Activated CD4-positive, alpha-beta T cell treated with anti-CD3 and anti-CD28 coated beads for 4 hours (primary cell): ENCODE measurements around the gene ANK2.
A peak's percentile ranks its signal among the peaks of the same experiment; 100 is the strongest.

Experiments used
- DNase-seq, 2 donors: peaks; one replicate each; pipeline ENCODE4 v3.0.0-alpha.2; 2020

ANK2 gene

DNA sequence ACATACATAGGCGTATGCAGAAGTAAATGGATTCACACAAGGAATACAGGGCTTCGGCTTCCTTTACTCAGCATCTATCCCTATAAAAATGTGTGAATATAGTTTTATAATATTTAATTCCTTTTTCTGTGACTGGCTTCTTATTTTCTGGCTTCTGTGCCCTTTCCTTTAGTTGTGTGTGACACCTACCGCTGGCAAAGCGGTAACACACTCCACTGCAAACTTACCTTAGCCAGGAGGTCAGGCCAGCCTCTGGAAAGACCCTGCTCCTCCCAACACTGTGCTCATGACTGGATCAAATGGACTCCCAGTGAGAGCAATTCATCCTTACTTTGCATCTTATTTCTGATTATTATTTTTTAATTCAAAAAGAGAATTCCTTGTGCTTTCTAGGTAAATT, 244.2 kb downstream of the ANK2 start:
- DNase-seq = no peak

DNA sequence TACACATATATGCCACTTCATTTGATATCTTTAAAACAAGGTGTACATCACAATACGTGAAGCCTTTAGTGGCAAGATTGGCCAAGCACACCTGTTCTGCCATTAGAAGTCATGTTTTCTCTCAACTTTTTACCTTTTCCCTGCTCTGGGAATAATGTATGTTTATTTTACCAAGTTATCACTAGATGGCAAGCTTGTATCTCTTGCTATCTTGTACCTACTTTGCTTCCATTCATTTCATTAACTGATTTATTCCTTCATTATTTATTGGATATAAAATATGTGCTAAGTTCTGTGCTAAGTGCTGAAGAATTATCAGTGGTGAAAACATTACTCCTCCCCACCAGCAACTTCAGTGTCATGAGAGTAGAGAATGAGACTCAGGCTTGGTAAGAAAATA, 245.5 kb downstream of the ANK2 start:
- no peak for DNase-seq

DNA sequence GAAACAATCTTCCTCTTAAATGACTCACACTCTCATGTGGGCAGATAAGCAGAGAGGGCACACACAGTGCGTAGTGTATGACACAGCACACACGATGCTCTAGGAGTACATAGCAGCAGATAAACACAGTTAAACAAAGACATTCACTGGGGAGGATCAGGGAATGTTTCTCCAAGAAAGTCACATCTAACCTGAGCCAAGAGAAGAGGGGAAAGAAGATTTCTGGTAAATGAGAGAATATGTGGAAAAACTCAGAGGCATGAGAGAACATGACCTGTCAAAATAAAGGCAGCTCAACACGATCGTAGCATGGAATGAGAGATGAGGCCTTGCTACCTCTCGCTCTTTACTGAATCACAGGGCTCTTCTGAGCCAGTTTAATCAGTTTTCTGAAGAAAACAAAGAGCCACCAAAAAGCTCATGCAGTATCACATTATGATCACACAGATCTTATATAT, 251.0 kb downstream of the ANK2 start:
- no peak for DNase-seq

DNA sequence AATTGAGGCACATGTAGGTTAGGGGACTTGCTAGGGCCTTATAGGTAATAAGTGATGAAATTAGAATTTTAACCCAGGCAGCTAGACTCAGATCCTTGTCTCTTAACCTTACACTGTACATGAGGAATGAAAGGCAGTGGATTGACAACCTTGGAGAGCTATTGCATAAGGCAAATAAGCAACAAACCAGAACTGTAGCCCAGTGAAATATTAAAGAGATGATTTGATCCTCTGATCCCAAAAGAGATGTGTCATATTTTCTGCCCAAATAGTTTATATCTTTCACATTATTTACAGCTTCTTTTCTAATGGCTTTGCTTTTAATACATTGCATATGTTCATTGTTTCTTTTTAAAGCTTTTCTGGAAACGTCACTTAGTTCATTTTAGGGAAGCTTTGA, 252.6 kb downstream of the ANK2 start:
- no peak for DNase-seq

DNA sequence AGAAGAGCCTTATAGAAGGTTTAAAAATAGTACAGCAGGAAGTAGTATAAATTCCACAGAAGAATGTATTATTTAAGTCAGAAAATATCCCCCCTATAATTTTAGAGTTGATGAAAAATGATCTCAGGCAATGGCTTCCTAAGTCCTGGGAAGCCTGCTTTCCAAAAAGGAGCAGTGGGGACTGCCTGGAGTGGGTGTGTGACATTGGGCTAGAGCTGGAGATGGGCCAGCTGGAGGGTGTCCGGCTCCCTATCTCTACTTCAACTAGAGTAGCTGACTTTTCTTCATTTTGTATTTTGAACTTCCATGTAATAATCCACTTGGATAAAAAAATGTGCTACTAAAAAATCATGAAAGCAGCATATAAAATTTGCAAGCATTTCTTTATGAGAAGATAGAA, 253.9 kb downstream of the ANK2 start:
- no peak for DNase-seq

DNA sequence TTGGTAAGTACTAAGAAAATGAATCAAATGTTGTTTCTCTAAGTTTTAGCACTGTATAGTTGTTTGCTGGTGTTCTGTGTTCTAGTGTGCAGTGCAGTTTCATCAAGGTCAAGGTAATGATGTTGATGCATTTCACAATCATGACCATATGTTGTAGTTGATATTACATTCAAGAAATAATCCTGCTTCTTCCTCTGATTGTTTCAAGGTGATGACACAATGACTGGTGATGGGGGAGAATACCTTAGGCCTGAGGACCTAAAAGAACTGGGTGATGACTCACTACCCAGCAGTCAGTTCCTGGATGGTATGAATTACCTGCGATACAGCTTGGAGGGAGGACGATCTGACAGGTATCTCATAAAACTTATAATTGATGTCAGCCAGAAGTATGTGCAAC, 261.6 kb downstream of the ANK2 start:
- DNase-seq = no peak

DNA sequence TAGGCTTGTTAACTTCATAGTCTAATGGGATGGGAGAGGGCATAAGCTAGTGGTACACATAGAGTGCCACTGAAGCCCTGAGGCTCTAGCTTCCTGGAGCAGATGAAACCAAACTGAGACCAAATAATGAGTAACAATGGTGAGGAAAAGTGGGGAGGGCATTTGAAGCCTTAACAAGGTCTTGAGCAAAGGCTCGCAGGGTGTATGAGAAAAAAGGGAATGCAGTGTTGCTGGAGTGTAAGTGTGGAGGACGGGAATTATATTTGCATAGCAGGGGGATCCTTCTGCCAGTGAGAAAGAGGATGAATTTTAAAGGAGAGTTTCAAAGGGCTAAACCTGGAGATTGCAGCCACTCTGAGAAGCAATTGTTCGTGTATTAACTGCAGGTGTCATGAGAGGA, 263.1 kb downstream of the ANK2 start:
- DNase-seq = no peak

DNA sequence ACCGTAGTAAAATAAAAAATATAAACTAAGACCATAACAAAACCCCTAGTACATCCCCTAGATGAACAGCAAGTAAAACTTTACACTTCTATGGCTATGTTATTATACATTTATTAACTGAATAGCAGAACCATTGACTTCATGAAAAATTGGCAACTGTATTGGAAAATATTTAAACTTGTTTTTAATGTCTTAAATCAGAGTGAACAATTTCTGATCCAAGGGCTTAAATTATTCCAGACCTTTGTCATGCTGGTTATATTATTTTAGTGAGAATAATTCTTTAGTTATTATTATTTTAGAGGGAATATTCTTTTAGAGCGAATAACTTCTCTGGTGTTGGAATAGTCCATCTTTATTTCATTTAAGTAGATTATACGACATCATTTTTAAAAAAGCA, 265.0 kb downstream of the ANK2 start:
- DNase-seq = no peak

DNA sequence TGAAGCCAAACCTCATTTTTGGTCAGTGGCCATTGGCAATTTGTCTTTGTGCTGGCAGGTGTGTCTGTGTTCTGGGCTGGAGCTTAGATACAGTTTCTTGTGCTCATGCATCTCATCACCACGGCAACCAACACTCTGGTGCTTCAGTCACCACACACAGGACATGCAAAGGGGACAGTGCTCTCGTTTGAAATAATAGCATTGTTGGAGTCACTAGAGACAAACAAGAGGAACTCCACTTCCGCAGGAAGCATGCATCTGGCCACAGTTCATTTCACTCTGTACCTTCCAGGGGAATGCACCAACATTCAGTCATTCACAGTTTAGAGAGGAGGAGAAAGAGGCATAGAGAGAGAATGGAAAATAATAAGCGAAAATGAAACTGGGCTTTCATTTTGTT, 267.4 kb downstream of the ANK2 start:
- no peak for DNase-seq

DNA sequence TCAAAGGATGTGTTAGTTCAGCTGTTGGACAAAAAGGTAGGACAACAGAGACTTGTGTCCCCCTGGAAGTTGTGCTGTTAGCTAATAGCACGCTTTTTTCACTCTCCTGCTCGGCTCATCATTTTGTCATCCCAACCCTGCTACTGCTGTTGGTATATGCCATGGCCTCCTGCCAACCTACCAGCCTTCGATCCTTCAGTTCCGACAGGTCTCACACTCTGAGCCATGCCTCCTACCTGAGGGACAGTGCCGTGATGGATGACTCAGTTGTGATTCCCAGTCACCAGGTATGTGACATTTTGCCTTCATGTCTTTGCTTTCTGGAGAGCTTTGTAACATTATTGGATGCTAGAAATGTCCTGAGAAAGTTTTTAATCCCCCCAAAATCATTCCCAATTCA, 268.1 kb downstream of the ANK2 start:
- no peak for DNase-seq

DNA sequence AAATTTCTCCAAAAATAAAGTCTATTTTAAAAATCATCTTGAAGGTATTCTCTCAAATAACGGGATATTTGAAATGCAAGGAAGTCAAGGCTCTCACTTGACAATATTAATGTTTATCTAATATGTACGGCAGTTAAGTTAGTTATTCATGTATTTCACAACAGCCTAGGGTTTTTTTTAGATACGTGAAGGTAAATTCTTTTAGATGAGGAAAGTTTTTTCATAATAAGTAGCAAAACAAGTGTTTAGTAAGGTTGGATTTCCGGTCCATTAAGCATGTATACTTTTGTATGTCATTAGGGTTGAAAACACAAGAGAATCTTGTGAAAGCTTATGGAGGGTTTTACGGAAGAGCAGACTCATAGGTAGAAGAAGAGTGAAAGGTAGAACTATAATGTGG, 273.3 kb downstream of the ANK2 start:
- no peak for DNase-seq

DNA sequence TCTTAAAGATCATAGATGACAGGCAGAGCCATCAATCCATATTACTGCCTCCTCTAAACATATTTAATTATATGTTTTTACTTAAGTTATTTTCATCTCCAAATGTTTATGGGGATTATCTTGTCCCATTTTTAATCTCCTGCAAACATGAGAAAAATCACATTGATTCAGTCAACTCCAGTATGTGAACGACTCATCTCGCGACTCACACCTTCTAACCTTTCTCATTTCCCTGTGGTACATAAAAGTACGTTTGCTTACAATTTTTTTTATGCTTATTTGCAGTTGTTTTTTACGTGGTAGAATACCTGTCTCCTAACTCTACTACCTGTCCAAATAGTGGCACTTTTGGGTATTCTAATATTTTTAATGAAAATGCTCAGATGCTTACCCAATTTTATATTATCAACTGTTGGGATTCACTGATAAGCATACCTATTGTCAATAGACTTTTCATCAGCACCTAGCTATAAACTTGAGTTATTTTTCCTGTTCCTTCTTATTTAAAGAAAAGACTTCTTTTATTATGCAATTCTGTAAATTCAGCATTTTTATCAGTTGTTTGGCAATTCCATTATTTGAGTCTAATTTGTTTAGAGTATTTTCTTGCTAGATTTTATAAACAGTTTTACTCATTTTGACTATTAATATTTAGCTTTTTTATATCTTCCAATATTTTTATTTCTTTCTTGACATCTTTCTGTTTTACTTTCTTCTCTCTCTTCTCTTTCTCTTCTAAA, 276.6 kb downstream of the ANK2 start:
- no peak for DNase-seq

DNA sequence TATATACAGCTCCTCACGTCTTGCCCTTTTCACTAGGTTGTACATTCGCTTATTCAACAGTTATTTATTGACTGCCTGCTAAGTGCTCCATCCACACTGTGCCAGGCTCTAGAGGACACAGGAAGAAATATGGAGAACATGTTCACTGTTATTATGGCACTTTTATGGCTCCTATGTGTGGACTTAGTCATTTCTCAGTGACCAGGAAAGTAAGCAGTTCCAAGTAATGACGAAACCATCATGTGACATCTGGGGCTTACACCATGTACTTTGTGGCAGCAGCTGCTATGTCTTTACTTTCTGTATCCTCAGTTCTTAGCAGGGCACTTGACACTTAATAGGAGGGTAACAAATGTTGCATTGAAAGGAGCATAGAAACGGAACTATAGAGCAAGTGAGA, 278.0 kb downstream of the ANK2 start:
- no peak for DNase-seq

DNA sequence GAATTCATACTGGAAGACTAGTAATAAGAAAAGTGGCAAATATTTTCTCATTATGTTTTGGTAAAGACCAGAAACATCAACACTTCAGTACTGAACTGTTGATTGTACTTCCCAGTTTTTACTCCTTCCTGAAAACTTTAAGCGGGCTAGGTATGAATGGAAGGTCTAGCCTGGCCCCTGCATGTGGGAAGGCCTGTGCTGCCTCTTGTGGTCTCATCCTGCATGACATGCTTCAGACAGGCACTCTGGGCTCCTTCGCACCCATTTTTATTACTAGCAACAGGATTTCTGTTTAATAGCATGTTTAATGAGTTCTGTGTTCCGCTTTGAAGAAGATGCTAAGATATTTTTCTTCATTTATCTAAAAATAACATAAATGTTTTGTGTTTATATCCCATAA, 279.1 kb downstream of the ANK2 start:
- DNase-seq = no peak

DNA sequence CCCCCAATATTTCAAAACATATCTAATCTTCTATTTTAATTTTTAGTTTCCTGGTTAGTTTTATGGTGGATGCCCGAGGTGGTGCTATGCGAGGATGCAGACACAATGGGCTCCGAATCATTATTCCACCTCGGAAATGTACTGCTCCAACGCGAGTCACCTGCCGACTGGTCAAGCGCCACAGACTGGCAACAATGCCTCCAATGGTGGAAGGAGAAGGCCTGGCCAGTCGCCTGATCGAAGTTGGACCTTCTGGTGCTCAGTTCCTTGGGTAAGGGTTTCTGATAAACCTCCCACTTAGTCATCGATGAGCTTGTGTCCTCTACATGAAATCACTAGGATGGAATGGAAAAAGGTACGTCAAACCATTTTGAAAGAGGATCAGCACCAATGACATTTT, 280.7 kb downstream of the ANK2 start:
- DNase-seq = no peak

DNA sequence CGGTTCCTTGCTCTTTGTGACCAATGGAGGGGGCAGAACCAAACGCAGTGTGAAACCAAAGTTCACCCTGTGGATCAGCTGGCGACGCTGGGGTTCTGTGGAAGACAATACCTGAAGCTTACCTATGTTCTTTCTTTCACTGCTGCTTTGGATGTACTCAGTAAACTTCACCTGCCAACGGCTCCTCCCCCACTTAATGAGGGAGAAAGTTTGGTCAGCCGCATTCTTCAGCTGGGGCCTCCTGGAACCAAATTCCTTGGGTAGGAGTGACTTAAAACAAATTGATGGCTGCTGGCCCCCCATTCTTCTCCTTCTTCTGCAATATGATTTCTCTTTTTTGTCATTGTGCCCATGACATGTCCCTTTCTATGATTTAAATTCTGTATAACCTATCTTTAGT, 282.4 kb downstream of the ANK2 start:
- no peak for DNase-seq

DNA sequence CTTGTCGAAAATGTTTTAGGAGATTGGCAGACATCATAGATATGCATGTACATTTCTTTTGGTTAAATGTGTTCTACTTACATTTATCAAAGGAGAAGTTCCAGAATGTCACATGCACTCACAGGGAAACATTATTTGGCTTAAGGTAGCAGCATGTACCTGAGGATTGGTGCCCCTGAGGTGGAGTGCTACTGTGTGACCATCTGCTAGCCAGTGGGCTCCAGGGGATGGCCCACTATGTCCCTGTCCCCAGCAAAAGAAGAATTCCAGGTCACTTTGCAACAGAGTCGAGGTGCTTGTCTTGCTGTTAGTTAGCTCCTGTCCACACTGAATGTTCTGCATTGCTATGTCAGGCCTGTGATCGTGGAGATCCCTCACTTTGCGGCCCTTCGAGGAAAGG, 283.2 kb downstream of the ANK2 start:
- DNase-seq = no peak

DNA sequence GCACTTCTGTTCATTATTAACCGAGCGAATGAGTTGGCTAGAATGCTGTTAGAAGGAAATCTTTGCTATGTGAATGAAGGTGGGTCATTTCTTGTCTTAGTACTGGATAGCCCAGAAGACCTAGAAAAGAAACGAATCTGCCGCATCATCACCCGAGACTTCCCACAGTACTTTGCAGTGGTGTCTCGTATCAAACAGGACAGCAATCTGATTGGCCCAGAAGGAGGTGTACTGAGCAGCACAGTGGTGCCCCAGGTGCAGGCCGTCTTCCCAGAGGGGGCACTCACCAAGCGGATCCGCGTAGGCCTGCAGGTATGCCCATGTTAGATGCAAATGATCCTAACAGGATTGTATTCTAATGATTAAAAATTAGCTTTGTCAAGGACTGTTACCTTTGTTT, 286.3 kb downstream of the ANK2 start:
- no peak for DNase-seq

DNA sequence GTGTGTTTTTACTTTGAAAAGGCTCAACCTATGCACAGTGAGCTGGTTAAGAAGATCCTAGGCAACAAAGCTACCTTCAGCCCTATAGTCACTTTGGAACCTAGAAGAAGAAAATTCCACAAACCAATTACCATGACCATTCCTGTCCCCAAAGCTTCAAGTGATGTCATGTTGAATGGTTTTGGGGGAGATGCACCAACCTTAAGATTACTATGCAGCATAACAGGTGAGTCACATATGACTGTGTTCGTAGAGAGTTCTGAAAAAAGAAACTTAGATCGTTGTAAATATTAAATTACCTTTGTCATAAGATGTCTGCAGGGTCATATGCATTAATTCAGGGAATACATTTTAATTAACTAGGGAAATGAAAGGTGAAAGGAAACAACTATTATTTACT, 287.1 kb downstream of the ANK2 start:
- no peak for DNase-seq

DNA sequence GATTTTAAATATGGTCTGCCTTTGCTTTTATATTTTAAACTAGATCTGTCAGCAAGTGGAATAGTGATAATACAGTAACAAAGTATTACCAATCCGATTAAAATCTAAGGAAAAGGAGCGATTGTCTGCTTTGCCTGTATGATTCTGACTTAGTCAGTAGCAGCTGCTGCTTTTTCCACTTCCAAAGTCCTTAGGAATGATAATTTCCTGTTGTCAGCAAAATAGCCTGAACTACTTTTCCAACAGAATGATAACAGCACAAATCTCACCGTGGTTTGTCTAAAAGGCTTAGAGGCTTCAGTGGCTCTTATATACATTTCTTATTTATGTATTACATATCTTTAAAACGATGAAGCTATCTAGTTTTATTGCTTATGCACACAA, 290.0 kb downstream of the ANK2 start:
- DNase-seq = no peak

DNA sequence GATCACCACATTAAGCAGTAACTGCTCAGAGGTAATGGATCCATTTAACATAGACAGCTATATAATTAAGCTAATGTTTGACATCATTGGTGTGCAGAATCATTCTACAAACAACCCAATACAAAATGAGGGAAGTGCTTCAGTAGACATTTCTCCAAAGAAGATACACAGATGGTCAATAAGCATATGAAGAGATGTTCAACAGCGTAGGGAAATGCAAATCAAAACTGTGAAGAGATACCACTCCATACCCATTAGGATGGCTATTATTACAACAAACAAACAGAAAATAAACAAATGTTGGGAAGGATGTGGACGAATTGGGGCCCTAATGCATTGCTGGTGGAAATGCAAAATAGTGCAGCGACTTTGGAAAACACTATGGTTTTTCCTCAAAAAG, 294.6 kb downstream of the ANK2 start:
- DNase-seq = no peak

DNA sequence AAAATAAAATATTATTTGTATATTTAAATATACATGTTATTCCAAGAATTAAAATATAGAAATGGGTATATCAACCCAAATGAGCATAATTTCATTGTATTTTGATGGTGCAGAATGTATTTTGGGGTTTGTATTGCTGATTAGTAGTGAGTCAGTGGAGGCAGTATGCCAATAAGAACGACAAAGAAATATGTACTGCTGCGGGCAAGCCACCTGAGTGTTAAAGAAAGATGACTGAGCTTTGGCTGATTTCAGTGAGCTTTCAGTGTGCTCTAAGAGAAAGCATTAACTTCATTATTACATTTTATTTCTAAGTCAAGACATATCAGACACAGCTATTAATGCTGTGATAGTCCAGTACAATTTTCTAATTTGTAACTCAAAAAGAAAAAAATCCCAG, 297.8 kb downstream of the ANK2 start:
- no peak for DNase-seq

DNA sequence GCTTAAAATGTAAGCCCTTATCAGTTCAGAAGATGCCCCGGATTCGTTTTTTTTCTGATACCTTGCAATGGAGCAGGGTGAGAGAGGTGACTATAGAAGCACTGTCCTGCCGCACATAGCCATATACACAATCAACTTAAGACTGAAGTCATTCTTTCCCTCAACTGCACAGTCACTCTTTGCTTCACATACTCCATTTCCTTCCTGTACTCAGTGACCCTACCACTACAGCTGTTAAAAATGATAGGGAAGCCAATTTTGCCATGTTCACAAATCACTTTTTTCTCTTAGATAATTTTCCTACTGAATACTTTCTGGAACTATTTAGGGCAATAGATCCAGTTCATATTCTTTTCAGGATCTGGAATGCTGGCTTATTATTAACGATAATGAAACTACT, 300.0 kb downstream of the ANK2 start:
- no peak for DNase-seq

DNA sequence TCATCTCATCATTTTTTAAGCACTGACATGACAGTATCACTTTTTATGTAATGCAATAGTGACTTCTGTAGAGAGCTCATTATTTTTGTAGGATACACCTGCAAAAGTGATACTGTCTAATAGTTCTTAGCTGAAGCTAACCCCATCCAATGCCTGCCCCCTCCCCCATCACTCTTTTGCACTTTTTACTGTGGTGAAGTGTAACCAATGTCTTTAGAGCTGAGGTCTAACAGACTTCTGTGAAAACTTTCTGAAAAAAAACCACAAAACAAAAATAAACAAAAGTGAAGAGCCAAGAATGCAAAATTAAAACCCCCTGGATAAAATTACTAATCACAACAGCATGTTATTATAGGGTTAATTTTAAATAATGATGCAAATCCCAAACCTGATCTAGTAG, 301.1 kb downstream of the ANK2 start:
- no peak for DNase-seq

DNA sequence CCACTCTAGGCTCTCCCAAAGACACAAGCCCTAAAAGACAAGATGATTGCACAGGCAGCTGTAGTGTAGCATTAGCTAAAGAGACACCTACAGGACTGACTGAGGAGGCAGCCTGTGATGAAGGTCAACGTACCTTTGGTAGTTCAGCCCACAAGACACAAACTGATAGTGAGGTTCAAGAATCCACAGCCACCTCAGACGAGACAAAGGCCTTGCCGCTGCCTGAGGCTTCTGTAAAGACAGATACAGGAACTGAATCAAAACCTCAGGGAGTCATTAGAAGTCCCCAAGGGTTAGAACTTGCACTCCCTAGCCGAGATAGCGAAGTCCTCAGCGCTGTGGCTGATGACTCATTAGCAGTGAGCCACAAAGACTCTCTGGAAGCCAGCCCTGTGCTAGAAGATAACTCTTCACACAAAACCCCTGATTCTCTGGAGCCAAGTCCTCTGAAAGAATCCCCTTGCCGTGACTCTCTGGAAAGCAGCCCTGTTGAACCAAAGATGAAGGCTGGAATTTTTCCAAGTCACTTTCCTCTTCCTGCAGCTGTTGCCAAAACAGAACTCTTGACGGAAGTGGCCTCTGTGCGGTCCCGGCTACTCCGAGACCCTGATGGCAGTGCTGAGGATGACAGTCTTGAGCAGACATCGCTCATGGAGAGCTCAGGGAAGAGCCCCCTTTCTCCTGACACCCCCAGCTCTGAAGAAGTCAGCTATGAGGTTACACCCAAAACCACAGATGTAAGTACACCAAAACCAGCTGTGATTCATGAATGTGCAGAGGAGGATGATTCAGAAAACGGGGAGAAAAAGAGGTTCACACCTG, 306.3 kb downstream of the ANK2 start:
- DNase-seq = peak; percentile 64 to 68
